ENCODE measurements around the gene AP1B1. TPM values are rescaled to one million over a fixed set of nuclear protein-coding genes. Genes with fewer than 3 reads are reported as not detected.
"Not testable (repeated sequence)": the region's sequence is repeated elsewhere in the genome, so short reads cannot be mapped to it uniquely, and the experiment has no call there.

Gene AP1B1
- polyA plus RNA-seq, 10 donors: 22.2 to 31.5 (median 26.2) TPM

GRCh38 chr22:29351891-29352290 is 36.5 kb downstream of the AP1B1 start:
- DNase-seq: no peak

- DNase-seq: no peak
These were observed 37.3 kb downstream of the AP1B1 start for GRCh38 chr22:29351042-29351441.

GRCh38 chr22:29348956-29349355 is 39.4 kb downstream of the AP1B1 start:
- no peak for DNase-seq

GRCh38 chr22:29348041-29348440 is 40.3 kb downstream of the AP1B1 start:
- no peak for DNase-seq

- no peak for DNase-seq
These were observed 41.7 kb downstream of the AP1B1 start for GRCh38 chr22:29346659-29347058.

- DNase-seq: no peak
These were observed 42.4 kb downstream of the AP1B1 start for GRCh38 chr22:29345932-29346331.

GRCh38 chr22:29344889-29345288 is 43.5 kb downstream of the AP1B1 start:
- DNase-seq: not testable (repeated sequence)

GRCh38 chr22:29344137-29344536 is 44.2 kb downstream of the AP1B1 start:
- DNase-seq: peak; percentile 59 to 84 (median 71)

- DNase-seq: no peak
These were observed 45.0 kb downstream of the AP1B1 start for GRCh38 chr22:29343313-29343805.

- DNase-seq: no peak
These were observed 45.6 kb downstream of the AP1B1 start for GRCh38 chr22:29342577-29343312.

- DNase-seq: no peak
These were observed 46.2 kb downstream of the AP1B1 start for GRCh38 chr22:29342177-29342576.

GRCh38 chr22:29341849-29342127 is 46.6 kb downstream of the AP1B1 start:
- DNase-seq: no peak

- no peak for DNase-seq
These were observed 47.1 kb downstream of the AP1B1 start for GRCh38 chr22:29341056-29341848.

GRCh38 chr22:29340566-29340965 is 47.8 kb downstream of the AP1B1 start:
- no peak for DNase-seq

- DNase-seq: no peak
These were observed 48.8 kb downstream of the AP1B1 start for GRCh38 chr22:29339381-29340235.

GRCh38 chr22:29338398-29338797 is 50.0 kb downstream of the AP1B1 start:
- no peak for DNase-seq

GRCh38 chr22:29337631-29338284 is 50.6 kb downstream of the AP1B1 start:
- DNase-seq: no peak

GRCh38 chr22:29336751-29337490 is 51.4 kb downstream of the AP1B1 start:
- DNase-seq: no peak

- no peak for DNase-seq
These were observed 52.7 kb downstream of the AP1B1 start for GRCh38 chr22:29335656-29336055.

- no peak for DNase-seq
These were observed 53.5 kb downstream of the AP1B1 start for GRCh38 chr22:29334696-29335344.

Data from muscle of back (tissue), 11 donors.